ENCODE results near the gene PLA2G2D. TPM values are rescaled to one million over a fixed set of nuclear protein-coding genes. Genes with fewer than 3 reads are reported as not detected.

Gene PLA2G2D
- total and polyA plus RNA-seq, 2 of the 8 experiments (the other 6 are each of a cell fraction or from before 2014, with no cell fraction given), result not detected

DNA sequence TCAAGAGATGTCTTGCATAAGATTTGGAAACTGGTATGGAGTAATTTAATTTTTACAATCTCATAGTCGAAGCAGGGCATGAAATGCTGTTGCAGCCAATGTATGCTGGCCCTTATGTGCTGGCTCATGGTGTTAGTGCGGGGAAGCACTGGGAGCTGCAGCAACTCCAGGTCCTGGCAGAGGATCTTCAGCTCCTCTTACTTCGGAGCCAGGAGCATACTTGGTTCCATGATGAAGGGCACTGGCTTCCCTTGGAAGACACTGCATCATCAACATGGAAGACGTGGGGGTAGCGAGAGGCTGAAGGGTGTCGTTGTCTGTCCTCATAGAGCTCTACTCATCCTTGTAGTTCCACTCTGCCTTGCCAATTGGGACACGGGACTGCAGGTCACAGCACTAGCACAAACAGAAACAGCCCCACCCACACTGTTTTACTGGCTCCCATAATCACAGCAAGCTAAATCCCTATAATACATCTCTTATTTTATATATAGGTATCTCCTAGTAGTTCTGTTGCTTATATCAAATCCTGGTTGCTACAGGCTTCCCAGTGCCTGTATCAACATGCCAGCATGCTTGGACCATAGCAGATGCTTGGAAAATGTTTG lies 22.4 kb downstream of the PLA2G2D start:
- no peak overlapping the region for H3K4ac ChIP-seq (replicated peaks; ENCODE audit: insufficient read length, low read depth, low read length)
- H3K27me3 ChIP-seq (replicated peaks in 1 of 4; ENCODE audit: control insufficient read depth in 3 of 4, extremely low read depth in 1 of 4, insufficient read depth in 3 of 4, low read length in 3 of 4), result no peaks in the 10 kb centered on the region; a peak in 2 of 7 replicates
- WGBS, 2 experiments (ENCODE audit: extremely low coverage in 1 of 2, insufficient coverage in 1 of 2, insufficient read length in 1 of 2, insufficient replicate concordance in 2 of 2, low coverage in 1 of 2, low lambda C conversion rate in 2 of 2, missing lambda C conversion rate in 1 of 2), result 86% methylated on average over 7 of the region's 7 CpGs; no CpG with 5 or more reads in 1 of the 2 experiments
- H3K79me2 ChIP-seq (ENCODE audit: control insufficient read depth in 1 of 2, insufficient read depth in 2 of 2, low read length in 2 of 2), result no peaks in the 10 kb centered on the region
- no peak overlapping the region for H2BK12ac ChIP-seq (ENCODE audit: low read depth, low read length)
- no peak overlapping the region for H3K14ac ChIP-seq (ENCODE audit: insufficient read length)
- H3K23me2 ChIP-seq (ENCODE audit: low read depth, low read length), result no peaks in the 10 kb centered on the region
- no peak overlapping the region for H2BK120ac ChIP-seq (replicated peaks; ENCODE audit: low read depth, low read length)
- DNase-seq (ENCODE audit: low read depth in 1 of 2, low spot score in 2 of 2), result no peak
- no peak overlapping the region for H4K5ac ChIP-seq (ENCODE audit: insufficient read length, low read depth, low read length)
- FAIRE-seq, result no peak
- POLR2A ChIA-PET (ENCODE audit: partially characterized antibody), result interaction anchor here (1.1 kb wide), 1 partner anchor 64 kb away, joined by 3 read pairs; no protein-coding TSS in a partner anchor
- CTCF ChIA-PET (ENCODE audit: partially characterized antibody), result interaction anchor here (0.9 to 5.8 kb wide), 10 partner anchors 14 to 178 kb away, joined by 3 to 32 read pairs (median 3); no protein-coding TSS in a partner anchor
- H3K56ac ChIP-seq (replicated peaks; ENCODE audit: insufficient read length, low read depth, low read length), result no peak overlapping the region
- H2AK5ac ChIP-seq (ENCODE audit: low read depth, low read length), result no peak overlapping the region
- H4K20me1 ChIP-seq (replicated peaks in 1 of 2; ENCODE audit: control insufficient read depth in 1 of 2, insufficient read depth in 2 of 2, low read length in 2 of 2), result no peaks in the 10 kb centered on the region
- no peak overlapping the region for H2BK15ac ChIP-seq (ENCODE audit: low read length)
- no peak overlapping the region for H2BK5ac ChIP-seq (ENCODE audit: low read depth, low read length)
- no peak overlapping the region for H3K4me2 ChIP-seq (ENCODE audit: insufficient read depth in 1 of 2, low read depth in 2 of 2, low read length in 2 of 2)
- no peak overlapping the region for H3K18ac ChIP-seq (ENCODE audit: extremely low read depth, low read length)
- H3K79me1 ChIP-seq (ENCODE audit: low read depth, low read length), result no peaks in the 10 kb centered on the region
- H2AFZ ChIP-seq (ENCODE audit: low read length), result no peak overlapping the region
- H3K36me3 ChIP-seq (ENCODE audit: control insufficient read depth in 2 of 4, insufficient read depth in 4 of 4, low read length in 3 of 4), result no peaks in the 10 kb centered on the region
- no peak overlapping the region for H3K27ac ChIP-seq (ENCODE audit: low read depth, low read length)
- no peak overlapping the region for H2BK20ac ChIP-seq (ENCODE audit: low read length)
- no peak overlapping the region for H3K23ac ChIP-seq (ENCODE audit: insufficient read length)
- H3K9ac ChIP-seq (replicated peaks in 1 of 4; ENCODE audit: extremely low read depth in 1 of 4, low read depth in 3 of 4, low read length in 3 of 4), result no peak overlapping the region
- peaks cover 29 to 41% of the 10 kb centered on the region in 2 experiments for H3K9me3 ChIP-seq (ENCODE audit: insufficient read depth in 2 of 2, low read depth in 1 of 2, low read length in 1 of 2)
- no peak overlapping the region for H3K4me3 ChIP-seq (ENCODE audit: extremely low read depth in 1 of 4, insufficient read depth in 2 of 4, low read depth in 3 of 4, low read length in 4 of 4)
- H3K4me1 ChIP-seq (replicated peaks in 1 of 4; ENCODE audit: control insufficient read depth in 3 of 4, insufficient read depth in 4 of 4, low read length in 3 of 4), result peaks cover 0 to 3% (median 0%) of the 10 kb centered on the region in 4 experiments; a peak in 2 of 7 replicates
- no peak overlapping the region for H4K8ac ChIP-seq (ENCODE audit: extremely low read depth, insufficient read depth, low read length)
- H4K91ac ChIP-seq (replicated peaks; ENCODE audit: insufficient read length, low read length), result no peak overlapping the region
- no peak for TF ChIP-seq CTBP2 (IDR thresholded peaks at IDR 0.05; ENCODE audit: borderline replicate concordance, insufficient read depth, insufficient read length, low read length)
- TF ChIP-seq, protein P1, sequence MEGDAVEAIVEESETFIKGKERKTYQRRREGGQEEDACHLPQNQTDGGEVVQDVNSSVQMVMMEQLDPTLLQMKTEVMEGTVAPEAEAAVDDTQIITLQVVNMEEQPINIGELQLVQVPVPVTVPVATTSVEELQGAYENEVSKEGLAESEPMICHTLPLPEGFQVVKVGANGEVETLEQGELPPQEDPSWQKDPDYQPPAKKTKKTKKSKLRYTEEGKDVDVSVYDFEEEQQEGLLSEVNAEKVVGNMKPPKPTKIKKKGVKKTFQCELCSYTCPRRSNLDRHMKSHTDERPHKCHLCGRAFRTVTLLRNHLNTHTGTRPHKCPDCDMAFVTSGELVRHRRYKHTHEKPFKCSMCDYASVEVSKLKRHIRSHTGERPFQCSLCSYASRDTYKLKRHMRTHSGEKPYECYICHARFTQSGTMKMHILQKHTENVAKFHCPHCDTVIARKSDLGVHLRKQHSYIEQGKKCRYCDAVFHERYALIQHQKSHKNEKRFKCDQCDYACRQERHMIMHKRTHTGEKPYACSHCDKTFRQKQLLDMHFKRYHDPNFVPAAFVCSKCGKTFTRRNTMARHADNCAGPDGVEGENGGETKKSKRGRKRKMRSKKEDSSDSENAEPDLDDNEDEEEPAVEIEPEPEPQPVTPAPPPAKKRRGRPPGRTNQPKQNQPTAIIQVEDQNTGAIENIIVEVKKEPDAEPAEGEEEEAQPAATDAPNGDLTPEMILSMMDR (IDR thresholded peaks at IDR 0.05; ENCODE audit: control extremely low read depth in 1 of 3, insufficient read depth in 1 of 3, low read depth in 1 of 3, low read length in 3 of 3), result no peak
- no peak for TF ChIP-seq RNF2 (IDR thresholded peaks at IDR 0.05; ENCODE audit: borderline replicate concordance, low read depth, low read length, missing control alignments, poor library complexity, severe bottlenecking)
- TF ChIP-seq POLR2A (IDR thresholded peaks at IDR 0.05; ENCODE audit: control extremely low read depth in 1 of 2, low read depth in 2 of 2, low read length in 2 of 2), result no peak
- TF ChIP-seq KDM1A (IDR thresholded peaks at IDR 0.05; ENCODE audit: borderline replicate concordance, low read length), result peak; percentile 30; the same call in 1 of the 2 replicates
- TF ChIP-seq TBP (IDR thresholded peaks at IDR 0.05; ENCODE audit: low read depth, low read length), result no peak
- TF ChIP-seq BCL11A (IDR thresholded peaks at IDR 0.05; ENCODE audit: low read depth in 2 of 2, low read length in 2 of 2), result no peak
- TF ChIP-seq HDAC2 (IDR thresholded peaks at IDR 0.05; ENCODE audit: borderline replicate concordance in 1 of 2, low read depth in 2 of 2, low read length in 2 of 2), result no peak
- no peak for TF ChIP-seq EZH2 (IDR thresholded peaks at IDR 0.05; ENCODE audit: low read depth, low read length, severe bottlenecking)
